Measurements from ENCODE around the gene PARD3B. TPM values are rescaled to one million over a fixed set of nuclear protein-coding genes. Genes with fewer than 3 reads are reported as not detected.

Gene PARD3B
- total and polyA plus RNA-seq, 2 donors (not counting 1 experiment from before 2014, with no cell fraction given), result 7.4 to 20.6 TPM

GRCh38 chr2:204655626-204656025 lies 110.4 kb downstream of the PARD3B start:
- Histone ChIP-seq H3K79me2 (ENCODE audit: control insufficient read depth, insufficient read depth, low read length) (no peaks in the 10 kb centered on the region), H3K4me2 (ENCODE audit: extremely low read depth, insufficient read depth, low read length) (no peak overlapping the region), H2AFZ (ENCODE audit: low read length) (no peak overlapping the region), H4K20me1 (ENCODE audit: control insufficient read depth, extremely low read depth, insufficient read depth, low read length) (no peaks in the 10 kb centered on the region), H3K27ac (ENCODE audit: insufficient read depth, low read length) (no peak overlapping the region), H3K9me3 (ENCODE audit: control insufficient read depth, insufficient read depth, low read depth, low read length) (no peaks in the 10 kb centered on the region), H3K4me3 (replicated peaks in 1 of 4; ENCODE audit: control extremely low read depth in 1 of 4, insufficient read depth in 1 of 4, low read depth in 3 of 4, low read length in 4 of 4) (no peak overlapping the region), H3K9ac (ENCODE audit: insufficient read depth, low read length) (no peak overlapping the region), H3K4me1 (ENCODE audit: control insufficient read depth, extremely low read depth, insufficient read depth, low read length) (peaks cover 2% of the 10 kb centered on the region), H3K36me3 (ENCODE audit: control insufficient read depth, insufficient read depth, low read length) (no peaks in the 10 kb centered on the region), H3K27me3 (ENCODE audit: control insufficient read depth, insufficient read depth, low read length) (no peaks in the 10 kb centered on the region)
- peak in 1 of 2 donors; percentile 3 for DNase-seq (ENCODE audit: low read depth in 2 of 2)
- TF ChIP-seq, protein P1, sequence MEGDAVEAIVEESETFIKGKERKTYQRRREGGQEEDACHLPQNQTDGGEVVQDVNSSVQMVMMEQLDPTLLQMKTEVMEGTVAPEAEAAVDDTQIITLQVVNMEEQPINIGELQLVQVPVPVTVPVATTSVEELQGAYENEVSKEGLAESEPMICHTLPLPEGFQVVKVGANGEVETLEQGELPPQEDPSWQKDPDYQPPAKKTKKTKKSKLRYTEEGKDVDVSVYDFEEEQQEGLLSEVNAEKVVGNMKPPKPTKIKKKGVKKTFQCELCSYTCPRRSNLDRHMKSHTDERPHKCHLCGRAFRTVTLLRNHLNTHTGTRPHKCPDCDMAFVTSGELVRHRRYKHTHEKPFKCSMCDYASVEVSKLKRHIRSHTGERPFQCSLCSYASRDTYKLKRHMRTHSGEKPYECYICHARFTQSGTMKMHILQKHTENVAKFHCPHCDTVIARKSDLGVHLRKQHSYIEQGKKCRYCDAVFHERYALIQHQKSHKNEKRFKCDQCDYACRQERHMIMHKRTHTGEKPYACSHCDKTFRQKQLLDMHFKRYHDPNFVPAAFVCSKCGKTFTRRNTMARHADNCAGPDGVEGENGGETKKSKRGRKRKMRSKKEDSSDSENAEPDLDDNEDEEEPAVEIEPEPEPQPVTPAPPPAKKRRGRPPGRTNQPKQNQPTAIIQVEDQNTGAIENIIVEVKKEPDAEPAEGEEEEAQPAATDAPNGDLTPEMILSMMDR (conservative IDR thresholded peaks at IDR 0.05 in 1 of 2, IDR thresholded peaks at IDR 0.05 in 1 of 2; ENCODE audit: low read depth in 1 of 2, low read length in 2 of 2), result no peak
- TF ChIP-seq EZH2 (IDR thresholded peaks at IDR 0.05; ENCODE audit: low read length, missing control alignments), result no peak

DNA sequence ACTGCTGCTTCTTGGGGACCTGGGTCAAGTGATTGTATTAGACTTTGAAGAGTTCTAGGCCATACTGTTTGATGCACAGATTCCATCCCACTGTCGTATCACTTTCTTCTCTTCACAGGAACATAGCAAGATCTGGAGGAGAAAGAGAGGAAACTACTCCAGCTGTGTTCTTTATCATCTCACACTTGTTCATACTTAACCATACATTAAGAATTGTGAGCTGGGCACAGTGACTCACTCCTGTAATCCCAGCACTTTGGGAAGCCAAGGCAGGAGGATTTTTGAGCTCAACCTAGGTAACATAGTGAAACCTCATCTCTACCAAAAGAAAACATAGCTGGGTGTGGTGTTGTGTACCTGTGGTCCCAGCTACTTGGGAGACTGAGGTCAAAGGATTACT lies 111.7 kb downstream of the PARD3B start:
- Histone ChIP-seq H3K36me3 (ENCODE audit: control insufficient read depth, insufficient read depth, low read length) (no peaks in the 10 kb centered on the region), H3K9ac (ENCODE audit: insufficient read depth, low read length) (no peak overlapping the region), H2AFZ (ENCODE audit: low read length) (no peak overlapping the region), H3K4me1 (ENCODE audit: control insufficient read depth, extremely low read depth, insufficient read depth, low read length) (peaks cover 2% of the 10 kb centered on the region), H3K4me3 (replicated peaks in 1 of 4; ENCODE audit: control extremely low read depth in 1 of 4, insufficient read depth in 1 of 4, low read depth in 3 of 4, low read length in 4 of 4) (no peak overlapping the region), H3K4me2 (ENCODE audit: extremely low read depth, insufficient read depth, low read length) (no peak overlapping the region), H3K27me3 (ENCODE audit: control insufficient read depth, insufficient read depth, low read length) (no peaks in the 10 kb centered on the region), H3K79me2 (ENCODE audit: control insufficient read depth, insufficient read depth, low read length) (no peaks in the 10 kb centered on the region), H4K20me1 (ENCODE audit: control insufficient read depth, extremely low read depth, insufficient read depth, low read length) (no peaks in the 10 kb centered on the region), H3K9me3 (ENCODE audit: control insufficient read depth, insufficient read depth, low read depth, low read length) (no peaks in the 10 kb centered on the region), H3K27ac (ENCODE audit: insufficient read depth, low read length) (no peak overlapping the region)
- peak in 1 of 2 donors; percentile 31 for DNase-seq (ENCODE audit: low read depth in 2 of 2)
- no peak for TF ChIP-seq EZH2 (IDR thresholded peaks at IDR 0.05; ENCODE audit: low read length, missing control alignments)
- TF ChIP-seq, protein P1 (conservative IDR thresholded peaks at IDR 0.05 in 1 of 2, IDR thresholded peaks at IDR 0.05 in 1 of 2; ENCODE audit: low read depth in 1 of 2, low read length in 2 of 2), result no peak

DNA sequence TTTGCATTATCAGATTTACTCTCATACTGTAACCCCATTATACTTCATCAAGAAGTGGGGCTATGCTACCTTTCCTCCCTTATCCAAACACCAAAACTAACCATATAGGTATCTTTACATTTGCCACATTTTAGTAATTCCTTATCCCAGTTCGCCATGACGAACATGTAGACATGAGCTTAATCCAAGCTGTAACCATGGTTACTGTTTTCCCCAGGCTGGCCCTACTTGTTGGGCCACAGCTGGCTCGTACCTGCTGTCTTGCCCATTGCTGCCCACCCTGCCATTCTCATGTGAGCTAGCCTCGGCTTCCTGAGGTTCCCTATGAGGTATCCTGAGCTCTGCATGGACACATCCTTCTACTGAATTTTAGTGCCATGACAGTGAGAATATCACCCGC lies 117.7 kb downstream of the PARD3B start:
- no peak overlapping the region for H3K4me2 ChIP-seq (ENCODE audit: extremely low read depth, insufficient read depth, low read length)
- no peaks in the 10 kb centered on the region for H3K36me3 ChIP-seq (ENCODE audit: control insufficient read depth, insufficient read depth, low read length)
- no peak overlapping the region for H3K27ac ChIP-seq (ENCODE audit: insufficient read depth, low read length)
- H3K27me3 ChIP-seq (ENCODE audit: control insufficient read depth, insufficient read depth, low read length), result no peaks in the 10 kb centered on the region
- no peak overlapping the region for H3K9ac ChIP-seq (ENCODE audit: insufficient read depth, low read length)
- peaks cover 14% of the 10 kb centered on the region for H3K4me1 ChIP-seq (ENCODE audit: control insufficient read depth, extremely low read depth, insufficient read depth, low read length)
- TF ChIP-seq EZH2 (IDR thresholded peaks at IDR 0.05; ENCODE audit: low read length, missing control alignments), result no peak
- TF ChIP-seq, protein P1 (conservative IDR thresholded peaks at IDR 0.05 in 1 of 2, IDR thresholded peaks at IDR 0.05 in 1 of 2; ENCODE audit: low read depth in 1 of 2, low read length in 2 of 2), result no peak
- no peak overlapping the region for H2AFZ ChIP-seq (ENCODE audit: low read length)
- H3K4me3 ChIP-seq (replicated peaks in 1 of 4; ENCODE audit: control extremely low read depth in 1 of 4, insufficient read depth in 1 of 4, low read depth in 3 of 4, low read length in 4 of 4), result no peak overlapping the region
- H4K20me1 ChIP-seq (ENCODE audit: control insufficient read depth, extremely low read depth, insufficient read depth, low read length), result no peaks in the 10 kb centered on the region
- H3K9me3 ChIP-seq (ENCODE audit: control insufficient read depth, insufficient read depth, low read depth, low read length), result no peaks in the 10 kb centered on the region
- DNase-seq (ENCODE audit: low read depth in 2 of 2), result no peak
- no peaks in the 10 kb centered on the region for H3K79me2 ChIP-seq (ENCODE audit: control insufficient read depth, insufficient read depth, low read length)

Data from fibroblast of lung (primary cell).